GDM1 (cell line): Measurements from ENCODE around the gene SSH2.
A peak's percentile ranks its signal among the peaks of the same experiment; 100 is the strongest.
"Not testable (repeated sequence)": the region's sequence is repeated elsewhere in the genome, so short reads cannot be mapped to it uniquely, and the experiment has no call there.

Experiments used
- DNase-seq: peaks from one replicate; lab custom pipeline; 2025; lab: John Stamatoyannopoulos, UW

SSH2 gene

DNA sequence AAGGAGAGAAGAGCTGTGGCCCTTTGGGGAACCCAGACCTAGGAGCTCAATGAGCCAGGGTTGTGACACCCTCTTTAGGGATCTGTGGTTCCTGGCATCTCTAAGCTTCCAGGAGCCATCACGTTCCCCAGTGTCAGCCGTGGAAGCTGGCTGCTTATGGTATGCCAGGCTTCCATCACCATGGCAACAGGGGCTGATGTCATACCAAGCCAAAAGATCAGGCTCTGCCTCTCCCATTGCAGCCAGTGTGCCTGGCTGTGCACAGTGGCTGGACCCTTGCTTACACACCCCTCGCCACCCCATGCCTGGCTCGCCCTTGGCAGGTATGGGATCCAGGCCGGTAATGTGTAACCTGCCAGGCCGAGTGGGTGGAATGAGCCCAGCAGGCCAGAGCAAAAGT is 91.1 kb downstream of the SSH2 start:
- no peak for DNase-seq

DNA sequence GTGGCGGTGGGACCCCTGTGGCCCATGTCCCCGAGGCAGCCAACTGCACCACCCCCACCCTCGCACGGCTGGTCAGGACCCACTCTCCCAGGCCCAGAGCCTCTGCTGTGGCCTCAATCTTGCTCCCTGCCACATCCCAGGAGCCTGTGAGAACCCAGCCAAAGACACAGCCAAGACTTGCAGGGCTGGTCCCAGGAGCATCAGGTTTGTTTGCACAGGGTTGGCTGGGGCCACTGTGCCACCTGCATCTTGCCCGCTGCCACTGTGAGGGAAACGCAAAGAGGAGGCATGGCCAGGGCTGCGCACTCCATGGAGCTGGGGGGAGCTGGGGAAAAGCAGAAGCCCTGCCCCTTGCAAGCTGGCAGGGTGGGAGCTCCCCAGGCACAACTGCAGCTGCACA is 92.5 kb downstream of the SSH2 start:
- DNase-seq = no peak

DNA sequence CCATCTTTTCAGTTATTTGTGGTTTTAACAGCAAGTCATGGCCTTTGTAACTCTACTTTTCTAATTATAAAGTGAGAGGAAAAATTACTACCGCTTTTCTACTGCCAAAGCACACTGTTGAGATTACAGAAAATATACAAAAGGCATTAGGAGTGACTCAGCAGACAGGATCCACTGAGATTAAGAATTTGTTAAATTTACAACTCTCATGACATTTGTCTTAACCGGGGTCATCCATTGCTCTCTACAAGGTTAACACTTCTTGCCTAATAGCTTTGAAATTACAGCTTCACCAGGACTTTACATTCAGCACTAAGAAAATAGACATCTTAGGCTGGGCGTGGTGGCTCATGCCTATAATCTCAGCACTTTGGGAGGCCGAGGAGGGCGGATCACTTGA is 93.4 kb downstream of the SSH2 start:
- no peak for DNase-seq

DNA sequence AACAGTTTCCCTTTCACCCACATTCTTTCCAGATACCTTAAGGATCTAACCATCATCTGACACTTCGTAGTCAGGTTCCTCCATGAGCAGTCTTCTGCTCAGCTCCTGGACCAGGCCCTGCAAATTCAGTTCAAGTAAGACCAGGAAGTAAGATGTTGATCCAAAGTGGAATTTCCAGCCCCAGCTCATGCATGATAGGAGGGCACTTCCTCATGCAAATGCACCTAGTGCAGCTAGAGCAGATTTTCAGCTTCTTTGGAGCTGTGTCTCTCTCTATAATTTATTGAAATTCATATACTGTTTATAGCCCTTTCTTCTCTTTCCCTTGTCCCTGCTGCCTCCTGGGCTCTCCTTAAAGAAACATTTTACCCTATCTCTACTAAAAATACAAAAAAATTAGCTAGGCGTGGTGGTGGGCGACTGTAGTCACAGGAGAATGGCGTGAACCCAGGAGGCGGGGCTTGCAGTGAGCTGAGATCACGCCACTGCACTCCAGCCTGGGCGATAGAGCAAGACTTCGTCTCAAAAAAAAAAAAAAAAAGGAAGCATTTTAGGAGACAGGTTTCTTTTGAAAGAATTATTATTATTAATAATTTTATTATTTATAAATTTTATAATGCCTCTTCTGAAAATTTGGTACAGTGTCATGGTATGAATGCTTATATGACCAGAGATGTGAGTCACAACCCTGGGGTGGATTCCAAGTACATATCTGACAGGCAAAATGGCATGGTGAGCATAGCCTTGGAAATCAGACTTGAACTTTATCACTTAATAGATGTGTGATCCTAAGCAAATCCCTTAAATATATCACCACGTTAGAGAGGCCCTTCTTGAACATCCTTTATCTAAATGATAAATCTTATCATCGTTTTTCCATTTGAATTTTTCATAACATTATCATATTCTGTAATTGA is 94.3 kb downstream of the SSH2 start:
- no peak for DNase-seq

DNA sequence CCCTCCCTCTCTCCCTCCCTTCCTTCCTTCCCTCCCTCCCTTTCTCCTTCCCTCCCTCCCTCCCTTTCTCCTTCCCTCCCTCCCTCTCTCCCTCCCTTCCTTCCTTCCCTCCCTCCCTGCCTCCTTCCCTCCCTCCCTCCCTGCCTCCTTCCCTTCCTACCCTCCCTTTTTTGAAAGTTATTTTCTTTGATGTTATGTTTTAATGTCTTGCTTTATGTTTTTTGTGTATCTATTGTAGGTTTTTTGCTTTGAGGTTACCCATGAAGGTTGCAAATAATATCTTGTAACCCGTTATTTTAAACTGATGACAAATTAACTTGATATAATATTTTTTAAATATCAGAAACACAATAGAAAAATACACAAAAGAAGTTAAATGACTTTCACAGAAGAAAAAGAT is 96.2 kb downstream of the SSH2 start:
- DNase-seq = no peak

DNA sequence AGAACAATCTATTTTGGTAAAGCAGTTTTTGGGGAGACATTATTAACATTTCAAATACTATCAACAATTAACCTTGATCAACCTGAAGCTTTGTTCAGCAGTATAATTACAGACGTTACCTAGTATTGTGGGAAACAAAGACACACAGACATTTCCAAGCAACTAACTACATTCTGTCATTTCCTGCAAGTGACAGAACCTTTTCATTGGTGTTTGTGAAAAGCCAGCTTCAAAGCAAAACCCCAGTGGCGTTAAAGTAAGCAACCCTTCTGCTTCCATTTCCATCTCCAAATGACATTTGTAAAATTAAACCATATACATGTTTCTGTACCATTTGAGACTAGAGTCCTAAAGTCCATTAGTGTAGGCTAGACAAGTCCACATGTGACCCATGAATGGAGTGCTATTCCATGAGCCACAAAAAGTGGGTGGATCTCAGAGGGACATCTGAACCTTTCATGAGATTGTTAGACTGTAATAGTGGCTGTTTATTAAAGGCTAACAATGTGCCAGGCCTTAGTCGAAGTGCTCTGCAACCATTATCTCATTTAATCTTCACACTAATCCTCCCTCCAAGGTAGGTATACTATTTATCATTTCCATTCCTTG is 101.2 kb downstream of the SSH2 start:
- DNase-seq = no peak

DNA sequence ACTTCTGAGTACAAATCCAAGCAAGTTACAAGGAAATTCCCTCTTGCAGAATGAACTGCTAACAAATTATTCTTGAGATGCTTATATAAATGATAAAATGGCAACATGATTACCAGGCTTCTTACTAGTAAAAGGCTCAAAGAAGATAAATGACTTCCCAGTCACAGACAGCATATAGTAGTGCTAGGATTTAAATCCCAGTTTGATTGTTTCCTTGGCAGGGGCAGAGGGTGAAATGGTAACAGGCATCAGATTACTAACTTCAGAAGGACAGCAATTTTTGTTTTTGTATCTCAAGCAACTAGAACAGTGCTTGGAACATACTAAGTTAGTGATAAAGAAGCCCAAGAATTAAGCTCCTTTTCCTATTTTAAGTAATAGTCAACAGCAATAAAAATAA is 102.8 kb downstream of the SSH2 start:
- no peak for DNase-seq

DNA sequence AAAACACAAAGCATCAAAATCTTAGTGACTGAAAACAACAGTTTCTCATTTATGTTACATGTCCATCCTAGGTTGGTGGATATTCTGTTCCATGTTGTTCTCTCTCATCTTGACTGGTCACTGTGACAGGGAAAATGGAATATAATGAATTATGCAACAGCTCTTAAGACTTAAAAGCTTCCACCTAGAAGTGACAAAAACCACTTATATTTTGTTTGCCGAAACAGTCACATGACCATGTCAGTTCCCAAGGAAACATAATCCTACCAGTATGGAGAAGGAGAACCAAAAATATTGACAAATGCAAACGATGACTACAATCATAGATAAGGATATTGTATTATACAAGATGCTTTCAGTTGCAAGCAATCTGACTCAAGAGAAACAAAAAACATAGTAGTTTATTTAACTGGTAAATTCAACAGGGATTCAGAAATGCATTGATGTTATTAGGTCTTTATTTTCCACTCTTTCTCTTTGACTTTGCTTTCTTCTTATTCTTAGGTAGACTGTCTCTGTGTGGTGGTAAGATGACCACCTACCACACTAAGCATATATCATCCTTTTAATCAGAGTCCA is 103.8 kb downstream of the SSH2 start:
- no peak for DNase-seq

DNA sequence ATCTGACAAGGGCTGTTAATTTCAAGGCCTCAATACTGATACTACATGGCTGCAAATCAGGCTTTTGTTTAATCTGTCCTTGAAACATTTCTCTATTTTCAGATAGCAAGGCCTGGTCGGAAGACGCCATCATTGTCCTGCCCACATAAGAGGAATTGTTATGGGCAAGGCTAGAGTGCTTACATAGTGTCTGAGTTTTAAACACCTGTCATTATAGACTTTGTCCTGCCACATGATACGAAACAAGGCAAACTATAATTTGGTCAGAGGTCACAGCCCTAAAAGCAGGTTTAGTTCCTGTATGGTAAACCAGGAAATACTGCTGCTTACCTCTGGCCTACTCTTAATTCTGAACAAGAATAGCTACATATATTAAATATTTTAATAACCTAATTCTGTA is 104.4 kb downstream of the SSH2 start:
- DNase-seq = no peak

DNA sequence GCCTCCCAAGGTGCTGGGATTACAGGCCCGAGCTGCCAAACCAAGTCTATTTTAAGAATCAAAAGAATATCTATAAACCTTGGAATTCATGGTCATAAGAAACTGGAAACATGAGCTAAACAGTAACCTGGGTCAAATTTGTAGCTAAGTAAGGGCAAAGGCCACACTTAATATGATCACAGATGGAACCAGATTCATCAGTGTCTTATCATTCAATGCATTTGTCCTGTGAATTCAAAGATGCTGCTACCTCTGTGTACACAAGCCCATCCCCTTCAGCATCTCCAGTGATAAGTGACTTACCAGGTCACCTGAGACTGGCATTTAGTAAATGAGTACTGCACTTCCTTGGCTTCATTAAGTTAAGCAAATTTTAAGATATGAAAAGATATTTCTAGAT is 108.1 kb downstream of the SSH2 start:
- no peak for DNase-seq

DNA sequence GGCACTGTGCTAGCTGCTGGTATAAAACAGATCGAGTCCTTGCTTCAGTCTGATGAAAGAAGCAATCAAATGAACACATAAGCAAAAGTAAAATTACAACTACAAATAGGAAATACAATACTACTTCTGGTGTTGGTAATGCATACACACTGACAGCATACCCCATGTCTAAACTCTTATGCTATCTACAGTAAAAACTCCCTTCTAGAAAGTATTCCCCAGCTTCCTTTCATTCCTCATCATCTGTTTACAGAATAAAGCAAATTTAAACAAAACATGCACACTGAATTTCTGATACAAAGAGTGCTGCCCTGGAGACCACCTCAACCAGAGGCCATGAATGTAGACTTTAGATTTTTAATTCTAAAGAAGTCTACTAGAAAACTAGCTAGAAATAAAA is 109.6 kb downstream of the SSH2 start:
- DNase-seq = no peak

DNA sequence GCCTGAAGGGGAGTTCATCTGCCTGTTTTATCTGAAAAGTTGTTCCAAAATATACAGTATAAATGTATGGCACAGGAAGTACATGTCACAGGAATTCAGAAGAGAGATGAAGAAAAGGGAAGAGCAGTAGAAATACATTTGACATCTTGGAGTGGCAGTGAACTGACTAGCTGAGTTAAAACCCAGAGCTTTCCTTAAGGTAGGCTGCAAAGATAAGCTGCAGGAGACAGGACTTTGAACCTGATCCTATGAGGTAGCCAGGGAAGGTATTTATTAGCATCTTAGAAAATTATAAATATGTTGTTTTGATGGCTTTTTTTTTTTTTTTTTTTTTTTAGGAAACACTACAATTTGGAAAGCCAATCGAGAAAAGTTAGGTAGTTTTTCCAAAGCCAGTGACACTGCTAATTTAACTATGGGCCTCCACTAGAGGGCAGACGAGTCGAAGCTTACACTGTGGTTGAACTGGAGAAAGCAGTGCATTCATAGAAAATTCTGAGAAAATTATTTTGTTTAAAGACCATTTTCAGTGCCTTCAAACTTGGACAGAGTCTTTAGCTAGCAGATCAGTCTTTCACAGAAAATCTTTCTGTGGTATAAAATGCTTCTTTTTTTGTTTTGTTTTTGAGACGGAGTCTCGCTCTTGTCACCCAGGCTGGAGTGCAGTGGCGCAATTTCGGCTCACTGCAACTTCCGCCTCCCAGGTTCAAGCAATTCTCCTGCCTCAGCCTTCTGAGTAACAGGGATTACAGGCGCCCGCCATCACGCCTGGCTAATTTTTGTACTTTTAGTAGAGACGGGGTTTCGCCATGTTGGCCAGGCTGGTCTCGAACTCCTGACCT is 122.3 kb downstream of the SSH2 start:
- peak; percentile 26 for DNase-seq

DNA sequence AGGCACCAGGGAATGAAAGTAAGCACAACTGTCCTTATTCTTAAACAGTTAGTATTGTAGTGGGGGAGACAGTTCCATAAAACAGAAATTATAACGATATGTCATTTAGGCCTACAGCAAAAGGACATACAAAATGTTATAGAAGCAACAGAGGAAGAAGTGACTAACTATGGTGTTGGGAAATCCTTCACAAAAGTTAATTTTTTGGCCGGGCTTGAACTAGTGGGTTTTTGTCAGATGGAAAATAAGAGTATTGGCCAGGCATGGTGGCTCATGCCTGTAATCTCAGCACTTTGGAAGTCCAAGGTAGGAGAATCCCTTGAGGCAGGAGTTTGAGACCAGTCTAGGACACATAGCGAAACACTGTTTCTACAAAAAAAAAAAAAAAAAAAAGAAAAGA is 127.8 kb downstream of the SSH2 start:
- DNase-seq = no peak

DNA sequence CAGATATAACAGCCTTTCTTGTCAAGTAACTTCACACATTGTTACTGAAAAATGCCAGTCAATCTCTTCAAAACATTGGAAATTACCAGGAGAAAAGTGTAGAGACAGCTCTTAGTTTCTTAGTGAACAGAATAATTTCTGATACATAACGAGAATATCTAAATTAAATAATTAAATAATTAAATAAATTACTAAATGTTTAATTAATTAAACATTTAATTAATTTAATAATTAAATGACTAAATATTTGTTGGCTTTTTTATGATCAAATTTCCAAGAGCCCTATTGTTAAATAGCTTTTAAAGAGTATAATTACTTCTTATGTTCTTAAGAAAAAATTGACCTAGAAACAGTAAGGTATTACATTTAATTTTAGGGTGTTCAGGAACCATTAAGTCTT is 129.6 kb downstream of the SSH2 start:
- DNase-seq = no peak

DNA sequence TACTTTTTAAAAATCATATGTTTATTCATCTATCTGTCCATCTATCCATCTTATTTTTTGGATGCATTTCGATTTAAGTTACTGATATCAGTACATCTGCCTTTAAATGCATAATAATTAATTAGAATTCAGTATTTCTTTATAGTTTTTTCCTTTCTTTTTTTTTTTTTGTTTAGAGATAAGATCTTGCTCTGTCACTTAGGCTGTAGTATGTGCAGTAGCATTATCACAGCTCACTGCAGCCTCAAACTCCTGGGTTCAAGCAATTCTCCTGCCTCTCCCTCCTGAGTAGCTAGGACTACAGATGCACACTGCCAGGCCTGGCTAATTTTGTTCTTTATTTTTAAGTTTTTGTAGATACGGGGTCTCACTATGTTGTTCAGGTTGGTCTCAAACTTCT is 133.4 kb downstream of the SSH2 start:
- DNase-seq = no peak

DNA sequence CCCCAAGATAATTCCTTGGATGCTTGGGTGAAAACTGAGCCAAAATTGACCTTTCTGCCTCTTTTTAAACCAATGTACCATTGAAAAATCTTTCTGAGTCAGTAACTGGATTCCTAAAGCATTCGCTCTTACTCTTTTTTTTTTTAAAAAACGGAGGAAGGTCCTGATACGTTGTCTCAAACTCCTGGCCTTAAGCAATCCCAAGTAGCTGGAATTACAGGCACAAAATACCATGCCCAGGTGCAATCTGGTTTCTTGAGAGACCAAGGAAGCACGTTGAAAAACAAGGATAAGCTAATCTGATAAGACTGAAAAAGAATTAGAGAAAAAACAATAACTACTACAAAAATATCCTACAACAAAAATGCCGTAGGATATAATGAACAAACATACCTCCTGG is 136.5 kb downstream of the SSH2 start:
- no peak for DNase-seq

DNA sequence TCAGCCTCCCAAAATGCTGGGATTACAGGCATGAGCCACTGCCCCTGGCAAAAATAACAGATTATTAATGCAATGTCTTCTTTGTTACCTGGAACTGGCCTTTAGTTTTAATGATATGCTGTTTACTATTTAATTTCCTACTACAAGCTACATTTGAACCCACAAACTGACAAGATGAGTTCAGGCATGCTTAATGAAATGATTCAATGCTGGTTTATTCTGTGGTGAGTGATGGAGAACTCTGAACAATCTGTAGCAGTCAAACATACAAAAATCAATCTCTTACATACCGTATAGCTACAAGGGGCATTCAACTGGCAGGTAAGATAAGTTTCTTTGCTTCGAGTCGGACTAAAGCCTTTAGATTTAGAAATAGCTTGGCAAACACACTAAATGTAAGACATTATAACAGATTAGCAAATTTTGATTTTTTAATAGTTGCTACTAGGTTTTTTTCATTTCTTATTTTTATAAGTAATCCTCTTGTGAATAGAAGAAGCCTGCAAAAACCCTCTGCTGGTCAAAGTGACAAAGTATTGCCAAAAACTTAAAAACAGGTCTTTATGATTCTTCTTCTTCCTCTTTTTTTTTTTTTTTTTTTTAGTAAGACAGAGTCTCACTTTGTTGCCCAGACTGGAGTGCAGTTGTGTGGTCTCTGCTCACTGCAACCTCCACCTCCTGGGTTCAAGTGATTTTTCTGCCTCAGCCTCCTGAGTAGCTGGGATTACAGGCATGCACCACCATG is 138.5 kb downstream of the SSH2 start:
- DNase-seq = no peak

DNA sequence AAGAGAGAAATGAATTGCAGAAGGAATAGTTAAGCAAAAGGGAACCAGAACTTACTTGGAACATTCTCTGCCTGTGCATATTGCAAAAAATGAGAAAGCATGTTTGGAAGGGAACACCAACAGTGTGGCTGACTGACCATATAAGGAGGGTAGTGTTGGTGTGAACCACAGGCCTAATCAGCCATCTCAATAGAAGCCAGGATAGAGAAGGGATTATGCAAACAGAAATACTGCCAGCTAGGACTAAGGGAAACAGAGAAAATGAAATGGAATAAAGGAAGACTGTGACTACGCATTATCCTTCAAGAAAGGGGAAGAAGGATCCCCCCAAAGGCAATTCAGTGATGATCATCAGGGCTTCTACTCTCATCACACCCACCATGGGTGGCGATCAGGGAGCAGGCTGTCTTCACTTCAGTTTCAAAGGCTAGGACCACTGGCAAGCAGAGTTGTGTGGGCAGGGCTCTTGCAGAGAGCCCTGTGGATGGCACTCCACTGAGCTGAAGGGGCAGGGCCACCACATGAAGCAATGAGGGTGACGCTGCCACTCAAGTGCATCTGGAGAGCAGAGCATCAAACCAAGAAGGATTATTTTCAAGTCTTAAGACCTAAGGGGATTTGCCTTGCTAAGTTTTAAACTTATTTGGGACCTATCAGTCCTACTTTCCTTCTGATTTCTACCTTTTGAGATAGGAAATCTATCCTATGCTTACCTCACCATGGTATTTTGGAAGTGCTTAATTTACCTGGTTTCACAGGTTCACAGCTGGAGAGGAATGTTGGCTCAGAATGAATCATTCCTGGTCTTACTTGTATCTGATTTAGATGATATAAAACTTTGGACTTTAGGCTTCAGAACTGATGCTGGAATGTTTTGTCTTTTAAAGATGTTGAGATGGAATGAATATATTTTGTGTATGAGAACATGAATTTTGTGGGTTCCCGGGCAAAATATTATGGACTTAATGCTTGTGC is 140.5 kb downstream of the SSH2 start:
- DNase-seq = no peak

DNA sequence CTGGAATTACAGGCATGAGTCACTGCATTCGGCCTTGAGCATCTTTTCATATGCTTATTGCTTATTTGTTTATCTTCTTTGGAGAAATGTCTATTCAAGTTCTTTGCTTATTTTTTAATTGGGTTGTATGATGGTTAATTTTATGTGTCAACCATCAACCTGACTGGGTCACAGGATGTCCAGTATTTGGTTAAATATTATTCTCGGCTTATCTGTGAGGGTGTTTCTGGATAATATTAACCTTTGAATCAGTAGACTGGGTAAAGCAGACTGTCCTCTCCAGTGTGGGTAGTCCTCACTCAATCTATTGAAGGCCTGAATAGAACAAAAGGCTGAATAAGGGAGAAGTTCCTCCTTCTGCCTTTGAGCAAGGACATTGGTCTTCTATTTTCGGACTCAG is 142.0 kb downstream of the SSH2 start:
- no peak for DNase-seq

DNA sequence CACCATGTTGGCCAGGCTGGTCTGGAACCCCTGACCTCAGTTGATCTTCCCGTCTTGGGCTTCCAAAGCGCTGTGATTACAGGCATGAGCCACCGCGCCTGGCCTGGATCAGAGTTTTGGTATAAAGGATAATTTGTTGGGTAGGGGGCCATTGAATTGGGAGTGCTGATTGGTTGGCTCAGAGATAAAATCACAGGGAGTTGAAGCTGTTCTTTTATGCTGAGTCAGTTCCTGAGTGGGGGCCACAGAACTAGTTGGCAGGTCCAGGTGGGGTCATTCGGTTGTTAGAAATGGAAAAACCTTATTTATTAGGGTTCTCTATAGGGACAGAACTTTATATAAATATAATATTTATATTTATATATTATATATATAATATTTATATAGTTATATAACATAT is 147.1 kb downstream of the SSH2 start:
- DNase-seq = no peak

DNA sequence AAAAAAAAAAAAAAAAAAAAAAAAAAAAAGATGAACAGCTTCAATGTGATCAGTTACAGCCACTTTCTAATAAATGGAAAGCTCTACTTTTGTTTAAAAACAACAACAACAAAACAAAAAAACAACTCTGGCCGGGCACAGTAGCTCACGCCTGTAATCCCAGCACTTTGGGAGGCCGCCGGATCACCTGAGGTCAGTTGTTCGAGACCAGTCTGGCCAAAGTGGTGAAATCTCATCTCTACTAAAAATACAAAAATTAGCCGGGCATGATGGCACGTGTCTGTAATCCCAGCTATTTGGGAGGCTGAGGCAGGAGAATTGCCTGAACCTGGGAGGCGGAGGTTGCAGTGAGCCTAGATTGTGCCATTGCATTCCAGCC is 150.2 kb downstream of the SSH2 start:
- DNase-seq = not testable (repeated sequence)
